GM18861 (cell line): ENCODE measurements around the gene ING4.

Experiments
- ATAC-seq: cut with Tn5 transposase; IDR thresholded peaks from one replicate; pipeline ENCODE4 v1.9.1; 2021; ENCODE audit not compliant: unreplicated experiment

ING4 gene

GRCh38 chr12:6607751-6608591 lies 54.9 kb downstream of the ING4 start:
- ATAC-seq, result no peak

- no peak for ATAC-seq
Observed at GRCh38 chr12:6606331-6607131, 56.4 kb downstream of the ING4 start.

- no peak for ATAC-seq
Observed at GRCh38 chr12:6605421-6606330, 57.2 kb downstream of the ING4 start.

GRCh38 chr12:6604259-6605029 lies 58.5 kb downstream of the ING4 start:
- no peak for ATAC-seq

- ATAC-seq, result no peak
Observed at GRCh38 chr12:6603095-6603567, 59.8 kb downstream of the ING4 start.

- no peak for ATAC-seq
Observed at GRCh38 chr12:6602526-6602925, 60.4 kb downstream of the ING4 start.
